ENCODE measurements around the gene FIZ1. TPM values are rescaled to one million over a fixed set of nuclear protein-coding genes. Genes with fewer than 3 reads are reported as not detected.
A peak's percentile ranks its signal among the peaks of the same experiment; 100 is the strongest.

The FIZ1 gene
- total RNA-seq, 1 experiment from 2014 or later = 21.5 TPM

DNA sequence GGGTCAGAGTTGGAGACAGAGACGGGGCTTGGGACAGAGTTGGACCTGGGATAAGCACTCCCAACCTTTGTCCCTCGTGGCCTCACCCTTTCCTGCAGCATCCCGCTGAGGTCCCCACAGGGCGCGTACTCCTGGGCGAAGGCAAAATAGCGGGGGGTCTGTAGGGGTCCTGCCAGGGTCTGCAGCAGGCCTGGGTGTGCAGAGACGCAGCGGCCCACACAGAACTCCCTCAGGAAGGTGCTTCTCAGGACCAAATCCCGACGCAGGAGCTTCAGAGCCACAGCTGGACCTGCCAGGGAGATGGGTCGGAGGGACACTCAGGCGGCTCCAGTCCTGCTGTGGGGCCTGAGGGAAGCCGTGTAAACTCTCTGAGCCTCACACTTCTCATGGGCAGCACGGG is 55.3 kb downstream of the FIZ1 start:
- Mint-ChIP-seq H3K27ac (no peak overlapping the region), H3K9me3 (peaks cover 6 to 14% of the 10 kb centered on the region in 2 experiments; a peak in 4 of 5 replicates), H3K27me3 (ENCODE audit: low read depth) (peaks cover 17% of the 10 kb centered on the region), H3K36me3 (ENCODE audit: insufficient read depth in 1 of 3, low read depth in 3 of 3) (peaks cover 0 to 6% (median 0%) of the 10 kb centered on the region in 3 experiments; a peak in 2 of 7 replicates), H3K4me1 (peaks cover 15 to 47% of the 10 kb centered on the region in 2 experiments), H3K4me3 (no peak overlapping the region)
- Histone ChIP-seq H3K9ac (ENCODE audit: extremely low read depth, insufficient read length, low read length) (no peak overlapping the region), H4K5ac (ENCODE audit: insufficient read length, low read depth, low read length) (no peak overlapping the region), H2BK5ac (ENCODE audit: insufficient read length, low read length) (no peak overlapping the region), H3K9me3 (ENCODE audit: control insufficient read depth, low read depth, low read length) (no peaks in the 10 kb centered on the region), H2BK15ac (ENCODE audit: low read depth, low read length) (no peak overlapping the region), H2AK5ac (ENCODE audit: insufficient read length, low read length) (no peak overlapping the region), H2BK120ac (ENCODE audit: low read depth, low read length, poor library complexity, severe bottlenecking) (no peak overlapping the region), H3K27ac (ENCODE audit: insufficient read length, low read depth, low read length) (no peak overlapping the region), H2BK20ac (ENCODE audit: low read depth, low read length, poor library complexity, severe bottlenecking) (no peak overlapping the region), H3K27me3 (ENCODE audit: insufficient read depth, low read length) (no peaks in the 10 kb centered on the region), H3K18ac (ENCODE audit: insufficient read length, low read depth, low read length) (no peak overlapping the region), H4K91ac (ENCODE audit: insufficient read length, low read depth, low read length) (no peak overlapping the region), H3K4ac (ENCODE audit: low read depth, low read length) (no peak overlapping the region), H2BK12ac (ENCODE audit: insufficient read length, low read depth, low read length) (no peak overlapping the region), H3K4me2 (ENCODE audit: insufficient read depth, insufficient read length, low read length) (no peak overlapping the region), H4K20me1 (ENCODE audit: control insufficient read depth, insufficient read depth, insufficient read length) (peaks cover 2% of the 10 kb centered on the region), H3K56ac (ENCODE audit: insufficient read length, low read depth, low read length) (no peak overlapping the region), H2AFZ (ENCODE audit: low read length) (no peak overlapping the region), H3K14ac (ENCODE audit: insufficient read depth, low read length) (0 out of 2 replicates have a peak overlapping the region, but pooled peaks have one; percentile 22), H3K79me1 (ENCODE audit: insufficient read depth, low read depth, low read length, poor library complexity, severe bottlenecking) (no peaks in the 10 kb centered on the region), H3K4me1 (ENCODE audit: insufficient read depth, low read length) (no peaks in the 10 kb centered on the region), H3K23ac (ENCODE audit: insufficient read length, low read depth, low read length) (no peak overlapping the region), H3T11ph (ENCODE audit: low read length) (no peak overlapping the region), H4K8ac (replicated peaks; ENCODE audit: insufficient read length, low read depth, low read length) (no peak overlapping the region), H3K23me2 (ENCODE audit: insufficient read length, low read depth, low read length, poor library complexity, severe bottlenecking) (no peaks in the 10 kb centered on the region), H3K79me2 (ENCODE audit: insufficient read depth, low read length) (no peaks in the 10 kb centered on the region)
- WGBS (ENCODE audit: extremely low coverage, insufficient read length, low lambda C conversion rate) = no CpG with 5 or more reads among the region's 15 CpGs
- no peak for DNase-seq
- TF ChIP-seq, protein P1, sequence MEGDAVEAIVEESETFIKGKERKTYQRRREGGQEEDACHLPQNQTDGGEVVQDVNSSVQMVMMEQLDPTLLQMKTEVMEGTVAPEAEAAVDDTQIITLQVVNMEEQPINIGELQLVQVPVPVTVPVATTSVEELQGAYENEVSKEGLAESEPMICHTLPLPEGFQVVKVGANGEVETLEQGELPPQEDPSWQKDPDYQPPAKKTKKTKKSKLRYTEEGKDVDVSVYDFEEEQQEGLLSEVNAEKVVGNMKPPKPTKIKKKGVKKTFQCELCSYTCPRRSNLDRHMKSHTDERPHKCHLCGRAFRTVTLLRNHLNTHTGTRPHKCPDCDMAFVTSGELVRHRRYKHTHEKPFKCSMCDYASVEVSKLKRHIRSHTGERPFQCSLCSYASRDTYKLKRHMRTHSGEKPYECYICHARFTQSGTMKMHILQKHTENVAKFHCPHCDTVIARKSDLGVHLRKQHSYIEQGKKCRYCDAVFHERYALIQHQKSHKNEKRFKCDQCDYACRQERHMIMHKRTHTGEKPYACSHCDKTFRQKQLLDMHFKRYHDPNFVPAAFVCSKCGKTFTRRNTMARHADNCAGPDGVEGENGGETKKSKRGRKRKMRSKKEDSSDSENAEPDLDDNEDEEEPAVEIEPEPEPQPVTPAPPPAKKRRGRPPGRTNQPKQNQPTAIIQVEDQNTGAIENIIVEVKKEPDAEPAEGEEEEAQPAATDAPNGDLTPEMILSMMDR (conservative IDR thresholded peaks at IDR 0.05) = no peak
